DOHH2 (cell line): Measurements from ENCODE around the gene KCNIP1.

Experiments used
- H3F3A ChIP-seq: fragments of 200-600 bp; sonication (generic), shearing (Covaris generic); 2 replicates; pipeline ENCODE4 v1.6.0; 2016; ENCODE audit warnings: antibody characterized with exemption, mild to moderate bottlenecking; ENCODE audit not compliant: control insufficient read depth, insufficient read depth
- H3K27ac ChIP-seq: fragments of 200-600 bp; sonication (generic); 2 replicates; pipeline ENCODE4 v1.5.1; 2014; ENCODE audit warnings: low read depth, mild to moderate bottlenecking, low read length, moderate library complexity
- H3K27me3 ChIP-seq: fragments of 200-600 bp; sonication (generic); 2 replicates; pipeline ENCODE4 v1.6.1; 2014; ENCODE audit warnings: mild to moderate bottlenecking, low read length, mixed read lengths; ENCODE audit not compliant: control insufficient read depth
- H3K36me3 ChIP-seq: fragments of 200-600 bp; sonication (generic); 2 replicates; pipeline ENCODE4 v1.6.1; 2014; ENCODE audit warnings: mild to moderate bottlenecking, low read length, moderate library complexity, mixed read lengths; ENCODE audit not compliant: control insufficient read depth
- H3K4me1 ChIP-seq: fragments of 200-600 bp; sonication (generic); 2 replicates; pipeline ENCODE4 v1.6.1; 2014; ENCODE audit warnings: mild to moderate bottlenecking, low read length, mixed read lengths; ENCODE audit not compliant: control insufficient read depth
- H3K4me2 ChIP-seq: fragments of 200-600 bp; sonication (generic); 2 replicates; pipeline ENCODE4 v1.6.0; 2014; ENCODE audit warnings: mild to moderate bottlenecking, low read length, moderate library complexity
- H3K4me3 ChIP-seq: fragments of 200-600 bp; sonication (generic); 2 replicates; pipeline ENCODE4 v1.5.1; 2014; ENCODE audit warnings: mild to moderate bottlenecking, low read length, mixed read lengths
- H3K79me2 ChIP-seq: fragments of 200-600 bp; sonication (generic); 2 replicates; pipeline ENCODE4 v1.6.1; 2014; ENCODE audit warnings: mild to moderate bottlenecking, low read length, mixed read lengths; ENCODE audit not compliant: control insufficient read depth
- H3K9me2 ChIP-seq: fragments of 200-600 bp; sonication (generic); replicated peaks from 2 replicates; pipeline ENCODE4 v1.6.1; 2014; ENCODE audit warnings: mild to moderate bottlenecking, low read length, mixed read lengths; ENCODE audit not compliant: control insufficient read depth
- H3K9me3 ChIP-seq: fragments of 200-600 bp; sonication (generic); 2 replicates; pipeline ENCODE4 v1.6.1; 2014; ENCODE audit warnings: antibody characterized with exemption, low read length, mixed read lengths; ENCODE audit not compliant: control insufficient read depth, insufficient read depth
- H4K20me1 ChIP-seq: fragments of 200-600 bp; sonication (generic); 2 replicates; pipeline ENCODE4 v1.6.0; 2014; ENCODE audit warnings: low read depth, mild to moderate bottlenecking, antibody characterized with exemption, low read length, moderate library complexity; ENCODE audit not compliant: control insufficient read depth, insufficient read depth
- EZH2phosphoT487 ChIP-seq: fragments of 200-600 bp; sonication (generic); IDR thresholded peaks from 2 replicates; pipeline ENCODE4 v1.6.1; 2017; ENCODE audit warnings: borderline replicate concordance, mild to moderate bottlenecking, antibody characterized with exemption, low read length, moderate library complexity, mixed read lengths
- TF ChIP-seq, protein P1 (sequence below): fragments of 200-600 bp; sonication (generic); IDR thresholded peaks from one replicate; pipeline ENCODE4 v1.5.1; 2014; ENCODE audit warnings: antibody characterized with exemption, mild to moderate bottlenecking, low read depth, low read length; ENCODE audit not compliant: poor library complexity, severe bottlenecking

Gene KCNIP1

DNA sequence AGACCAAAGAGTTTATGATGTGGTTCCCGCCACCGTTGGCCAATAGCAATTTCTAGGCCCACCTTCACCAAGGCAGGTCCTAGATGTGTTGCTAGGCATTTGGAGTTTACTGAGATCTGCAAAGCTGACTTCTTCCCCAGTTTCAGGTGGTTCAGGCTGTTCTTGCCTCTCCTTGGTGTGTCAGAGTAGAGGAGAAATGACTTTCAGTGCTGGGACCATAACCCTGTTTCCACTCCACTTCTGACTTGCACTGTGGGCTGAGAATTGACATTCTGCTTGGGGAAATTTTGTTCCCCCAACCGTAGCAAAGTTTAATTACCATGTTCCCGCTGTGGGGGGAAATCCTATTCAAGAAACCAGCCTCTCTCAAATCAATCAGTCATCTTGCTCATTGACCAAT lies 151.7 kb downstream of the KCNIP1 start:
- TF ChIP-seq EZH2phosphoT487: no peak
- TF ChIP-seq, protein P1, sequence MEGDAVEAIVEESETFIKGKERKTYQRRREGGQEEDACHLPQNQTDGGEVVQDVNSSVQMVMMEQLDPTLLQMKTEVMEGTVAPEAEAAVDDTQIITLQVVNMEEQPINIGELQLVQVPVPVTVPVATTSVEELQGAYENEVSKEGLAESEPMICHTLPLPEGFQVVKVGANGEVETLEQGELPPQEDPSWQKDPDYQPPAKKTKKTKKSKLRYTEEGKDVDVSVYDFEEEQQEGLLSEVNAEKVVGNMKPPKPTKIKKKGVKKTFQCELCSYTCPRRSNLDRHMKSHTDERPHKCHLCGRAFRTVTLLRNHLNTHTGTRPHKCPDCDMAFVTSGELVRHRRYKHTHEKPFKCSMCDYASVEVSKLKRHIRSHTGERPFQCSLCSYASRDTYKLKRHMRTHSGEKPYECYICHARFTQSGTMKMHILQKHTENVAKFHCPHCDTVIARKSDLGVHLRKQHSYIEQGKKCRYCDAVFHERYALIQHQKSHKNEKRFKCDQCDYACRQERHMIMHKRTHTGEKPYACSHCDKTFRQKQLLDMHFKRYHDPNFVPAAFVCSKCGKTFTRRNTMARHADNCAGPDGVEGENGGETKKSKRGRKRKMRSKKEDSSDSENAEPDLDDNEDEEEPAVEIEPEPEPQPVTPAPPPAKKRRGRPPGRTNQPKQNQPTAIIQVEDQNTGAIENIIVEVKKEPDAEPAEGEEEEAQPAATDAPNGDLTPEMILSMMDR: no peak
- Histone ChIP-seq H3K9me2 (no peaks in the 10 kb centered on the region), H3K27ac (no peak overlapping the region), H3K27me3 (no peaks in the 10 kb centered on the region), H4K20me1 (no peaks in the 10 kb centered on the region), H3F3A (no peaks in the 10 kb centered on the region), H3K79me2 (no peaks in the 10 kb centered on the region), H3K9me3 (no peaks in the 10 kb centered on the region), H3K4me1 (no peaks in the 10 kb centered on the region), H3K4me3 (no peak overlapping the region), H3K4me2 (no peak overlapping the region), H3K36me3 (no peaks in the 10 kb centered on the region)

DNA sequence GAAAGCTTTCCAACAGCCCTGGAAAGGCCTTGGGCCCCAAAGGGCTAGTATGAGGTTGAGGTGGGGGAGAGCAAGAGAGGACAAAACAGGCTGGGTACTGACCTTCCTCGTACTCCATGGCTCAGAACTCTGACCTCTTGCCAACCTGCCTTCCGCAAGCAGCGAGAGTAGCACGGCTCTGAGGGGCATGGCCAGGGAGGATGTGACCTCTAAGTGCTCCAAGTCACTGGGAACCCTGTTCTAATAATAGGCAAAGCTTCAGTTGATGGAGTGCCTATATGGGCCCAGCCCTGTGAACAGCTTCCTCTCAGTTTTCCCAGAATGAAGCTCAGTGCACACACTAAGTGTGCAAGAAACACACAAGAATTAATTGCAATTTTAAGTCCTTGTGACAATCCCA lies 152.1 kb downstream of the KCNIP1 start:
- Histone ChIP-seq H3K36me3 (no peaks in the 10 kb centered on the region), H3K4me2 (no peak overlapping the region), H3K4me3 (no peak overlapping the region), H3K9me3 (no peaks in the 10 kb centered on the region), H4K20me1 (no peaks in the 10 kb centered on the region), H3K27me3 (no peaks in the 10 kb centered on the region), H3F3A (no peaks in the 10 kb centered on the region), H3K9me2 (no peaks in the 10 kb centered on the region), H3K4me1 (no peaks in the 10 kb centered on the region), H3K79me2 (no peaks in the 10 kb centered on the region), H3K27ac (no peak overlapping the region)
- TF ChIP-seq, protein P1: no peak
- TF ChIP-seq EZH2phosphoT487: no peak

DNA sequence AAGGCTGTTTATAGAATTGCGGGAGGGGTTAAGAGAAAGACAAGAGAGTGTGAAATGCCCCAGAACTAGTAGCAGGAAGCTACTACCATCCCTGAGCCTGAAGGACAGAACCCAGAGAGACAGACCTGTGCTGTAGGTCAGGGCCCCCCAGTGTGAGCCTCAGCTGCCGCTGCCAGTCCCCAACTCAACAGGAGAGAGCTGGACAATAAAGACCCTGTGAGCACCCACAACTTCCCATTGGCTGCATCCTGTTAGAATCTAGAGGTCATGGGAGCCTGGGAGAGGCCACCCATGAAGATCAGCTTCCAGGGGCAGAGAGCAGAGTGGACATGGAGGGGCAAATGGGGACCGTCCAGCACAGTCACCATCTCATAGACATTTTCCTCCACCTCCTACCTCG lies 152.5 kb downstream of the KCNIP1 start:
- H3K9me2 ChIP-seq: no peaks in the 10 kb centered on the region
- H3K79me2 ChIP-seq: no peaks in the 10 kb centered on the region
- no peak for TF ChIP-seq EZH2phosphoT487
- TF ChIP-seq, protein P1: no peak
- H3K4me1 ChIP-seq: no peaks in the 10 kb centered on the region
- H3F3A ChIP-seq: no peaks in the 10 kb centered on the region
- no peak overlapping the region for H3K4me3 ChIP-seq
- H3K9me3 ChIP-seq: no peaks in the 10 kb centered on the region
- no peak overlapping the region for H3K4me2 ChIP-seq
- H3K27me3 ChIP-seq: no peaks in the 10 kb centered on the region
- no peaks in the 10 kb centered on the region for H3K36me3 ChIP-seq
- no peak overlapping the region for H3K27ac ChIP-seq
- no peaks in the 10 kb centered on the region for H4K20me1 ChIP-seq

DNA sequence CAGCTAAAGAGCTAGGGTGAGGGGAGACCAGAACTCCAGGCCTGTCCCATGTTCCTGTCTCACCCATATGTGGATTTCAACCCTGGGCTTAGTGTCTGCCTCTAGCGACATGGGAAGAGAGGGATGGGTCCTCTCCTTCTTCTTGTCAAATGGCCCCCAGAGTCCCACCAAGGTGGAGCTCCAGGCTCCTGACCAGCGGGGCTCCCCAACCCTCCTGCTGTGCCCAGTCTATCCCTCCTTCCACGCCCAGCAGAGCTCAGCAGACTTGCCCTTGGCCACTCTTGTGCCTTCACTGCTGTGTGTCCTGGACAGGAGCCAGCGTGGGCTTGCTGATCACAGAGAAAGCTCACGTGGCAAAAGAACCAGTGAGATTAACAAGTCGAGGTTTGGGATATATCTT lies 156.7 kb downstream of the KCNIP1 start:
- Histone ChIP-seq H3K9me3 (no peaks in the 10 kb centered on the region), H3K4me3 (no peak overlapping the region), H4K20me1 (no peaks in the 10 kb centered on the region), H3K36me3 (no peaks in the 10 kb centered on the region), H3K4me1 (no peaks in the 10 kb centered on the region), H3F3A (no peaks in the 10 kb centered on the region), H3K27me3 (no peaks in the 10 kb centered on the region), H3K79me2 (no peaks in the 10 kb centered on the region), H3K9me2 (no peaks in the 10 kb centered on the region), H3K27ac (no peak overlapping the region), H3K4me2 (no peak overlapping the region)
- TF ChIP-seq EZH2phosphoT487: no peak
- TF ChIP-seq, protein P1: no peak
